CD14-positive monocyte (primary cell): ENCODE measurements around the gene QKI. TPM values are rescaled to one million over a fixed set of nuclear protein-coding genes. Genes with fewer than 3 reads are reported as not detected.

ENCODE experiments used
- DNase-seq, 3 donors: peaks; one replicate each; pipeline ENCODE4 v3.0.0-alpha.2; 2011 to 2022
- H2AFZ ChIP-seq: 2 replicates; pipeline ENCODE4 v1.6.0; 2012; ENCODE audit warnings: mild to moderate bottlenecking, low read depth, low read length, inconsistent platforms; ENCODE audit not compliant: insufficient read depth, poor library complexity, severe bottlenecking
- H3K27ac ChIP-seq, 2 donors: 1 replicate in 1 of 2; 2 replicates in 1 of 2; pipeline ENCODE4 v1.5.1; 2012 to 2013; ENCODE audit warnings: low read length in 2 of 2, control low read depth in 1 of 2, inconsistent platforms in 1 of 2, low read depth in 1 of 2, mild to moderate bottlenecking in 1 of 2
- H3K27me3 ChIP-seq, 2 donors: one replicate each; pipeline versions ENCODE4 v1.6.0 to v1.6.1; 2011 to 2013; ENCODE audit warnings: low read length in 2 of 2; ENCODE audit not compliant: control insufficient read depth in 2 of 2, insufficient read depth in 2 of 2
- H3K36me3 ChIP-seq, 2 donors: replicated peaks in 1 of 2; 1 replicate in 1 of 2; 2 replicates in 1 of 2; pipeline versions ENCODE4 v1.5.1 to v1.6.1; 2012 to 2013; ENCODE audit warnings: low read length in 2 of 2, control low read depth in 1 of 2, inconsistent platforms in 1 of 2, mild to moderate bottlenecking in 1 of 2; ENCODE audit not compliant: insufficient read depth in 2 of 2, control insufficient read depth in 1 of 2
- H3K4me1 ChIP-seq, 2 donors: 1 replicate in 1 of 2; 2 replicates in 1 of 2; pipeline versions ENCODE4 v1.5.1 to v1.6.1; 2012 to 2013; ENCODE audit warnings: low read length in 2 of 2, control low read depth in 1 of 2, inconsistent platforms in 1 of 2, mild to moderate bottlenecking in 1 of 2, moderate library complexity in 1 of 2; ENCODE audit not compliant: insufficient read depth in 2 of 2, control insufficient read depth in 1 of 2
- H3K4me2 ChIP-seq: replicated peaks from 2 replicates; pipeline ENCODE3; 2012; ENCODE audit warnings: low read length, moderate library complexity, mild to moderate bottlenecking; ENCODE audit not compliant: poor library complexity, severe bottlenecking; ENCODE audit errors: extremely low read depth
- H3K4me3 ChIP-seq, 3 experiments: fragments of 200-600 bp in 1 of 3; sonication (generic) in 1 of 3; replicated peaks in 1 of 3; 1 replicate in 2 of 3; 2 replicates in 1 of 3; pipeline ENCODE4 v1.5.1; 2011 to 2013; ENCODE audit warnings: low read length in 3 of 3, mild to moderate bottlenecking in 3 of 3, control low read depth in 2 of 3, low read depth in 2 of 3, inconsistent platforms in 1 of 3, moderate library complexity in 1 of 3
- H3K79me2 ChIP-seq: 2 replicates; pipeline ENCODE4 v1.6.0; 2012; ENCODE audit warnings: mild to moderate bottlenecking, control low read depth, inconsistent platforms, low read length, moderate library complexity; ENCODE audit not compliant: insufficient read depth
- H3K9ac ChIP-seq: 2 replicates; pipeline ENCODE4 v1.6.0; 2017; ENCODE audit warnings: low read length, mild to moderate bottlenecking; ENCODE audit not compliant: insufficient read depth, poor library complexity, severe bottlenecking
- H3K9me3 ChIP-seq, 2 donors: replicated peaks in 1 of 2; 1 replicate in 1 of 2; 2 replicates in 1 of 2; pipeline versions ENCODE4 v1.5.1 to v1.6.1; 2012 to 2013; ENCODE audit warnings: low read length in 2 of 2, control low read depth in 1 of 2; ENCODE audit not compliant: control insufficient read depth in 1 of 2, insufficient read depth in 1 of 2
- H4K20me1 ChIP-seq: 2 replicates; pipeline ENCODE4 v1.6.0; 2012; ENCODE audit warnings: mild to moderate bottlenecking, low read length, control low read depth, moderate library complexity; ENCODE audit not compliant: insufficient read depth
- H3K27ac Mint-ChIP-seq, 7 donors: one replicate each; pipeline ENCODE4 v1.8.0; 2020; ENCODE audit warnings: mild to moderate bottlenecking in 7 of 7, mixed read lengths in 7 of 7, moderate library complexity in 6 of 7, inconsistent platforms in 2 of 7
- H3K27me3 Mint-ChIP-seq, 3 donors: one replicate each; pipeline ENCODE4 v1.8.0; 2021 to 2022; ENCODE audit warnings: low read depth in 3 of 3, mild to moderate bottlenecking in 3 of 3, mixed read lengths in 3 of 3, moderate library complexity in 3 of 3, inconsistent platforms in 1 of 3
- H3K36me3 Mint-ChIP-seq, 2 donors: one replicate each; pipeline ENCODE4 v1.8.0; 2020; ENCODE audit warnings: mixed read lengths in 2 of 2, inconsistent platforms in 1 of 2, mild to moderate bottlenecking in 1 of 2
- H3K4me1 Mint-ChIP-seq: one replicate; pipeline ENCODE4 v1.8.0; 2020; ENCODE audit warnings: mild to moderate bottlenecking, mixed read lengths
- H3K4me3 Mint-ChIP-seq, 2 donors: one replicate each; pipeline ENCODE4 v1.8.0; 2020; ENCODE audit warnings: mild to moderate bottlenecking in 2 of 2, mixed read lengths in 2 of 2, moderate library complexity in 1 of 2
- H3K9me3 Mint-ChIP-seq, 7 donors: one replicate each; pipeline ENCODE4 v1.8.0; 2020 to 2022; ENCODE audit warnings: mixed read lengths in 7 of 7, mild to moderate bottlenecking in 6 of 7, moderate library complexity in 6 of 7, inconsistent platforms in 2 of 7
- CTCF ChIP-seq: fragments of 200-600 bp; IDR thresholded peaks from one replicate; pipeline ENCODE4 v1.8.0; 2022; ENCODE audit warnings: antibody characterized with exemption, mild to moderate bottlenecking
- WGBS: methylation state at CpG from one replicate; pipeline ENCODE4 v1.1.5; 2013; ENCODE audit warnings: missing lambda C conversion rate; ENCODE audit not compliant: insufficient coverage; 5-methylcytosine and 5-hydroxymethylcytosine counted together
- intact Hi-C, 2 donors: fragments of 100-400 bp; cut with micrococcal nuclease; formaldehyde crosslinking; loops; one replicate each; pipeline versions ENCODE4 v1.15.0 to v1.15.1; 2023
- polyA plus RNA-seq, 3 donors: library from polyadenylated mRNA; depleted of rRNA in 1 of 3; unstranded in 2 of 3; stranded (reverse) in 1 of 3; fragments of 300-500 nt in 2 of 3; fragments of >200 nt in 1 of 3; fragmentation: Illumina TruSeq in 2 of 3; gene quantifications; 1 replicate in 2 of 3; 2 replicates in 1 of 3; pipeline ENCODE4 v1.2.3, GENCODE V29; 2012 to 2021

The QKI gene
- polyA plus RNA-seq, 3 donors: 24.3 to 154 (median 71.8) TPM

DNA sequence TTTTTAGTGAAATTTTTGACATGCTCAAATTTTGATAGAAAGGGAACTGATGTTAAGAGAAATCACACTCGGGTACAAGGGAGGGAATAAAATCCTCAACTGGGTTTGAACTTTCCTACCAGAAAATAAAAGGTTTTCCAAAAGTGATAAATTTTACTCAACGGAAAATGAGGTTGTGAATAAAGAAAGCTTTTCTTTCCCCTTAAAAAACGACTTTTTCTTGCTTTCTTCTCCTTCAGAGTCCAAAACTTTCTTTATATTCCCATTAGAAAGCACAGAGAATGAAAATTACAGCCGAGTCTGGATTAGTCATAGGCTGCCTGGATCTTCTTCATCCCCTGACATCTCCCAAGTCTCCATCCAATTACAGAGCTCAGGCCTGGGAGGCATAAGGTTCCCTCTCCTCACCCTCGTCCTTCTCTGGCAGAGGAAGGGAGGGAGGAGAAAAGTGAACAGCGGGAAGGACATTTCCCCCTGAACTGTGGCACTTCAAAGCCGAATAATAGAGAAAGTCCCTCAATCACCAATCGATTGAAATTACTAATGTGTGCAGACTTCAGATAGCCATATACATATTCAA is 28.1 kb upstream of the QKI start:
- Histone ChIP-seq H3K27ac (no peak overlapping the region), H3K4me1 (peaks cover 17 to 32% of the 10 kb centered on the region in 2 donors), H3K36me3 (no peaks in the 10 kb centered on the region), H3K9me3 (peaks cover 6% of the 10 kb centered on the region in 2 donors), H4K20me1 (no peaks in the 10 kb centered on the region), H3K4me3 (no peak overlapping the region), H3K9ac (no peak overlapping the region), H3K79me2 (no peaks in the 10 kb centered on the region), H2AFZ (no peak overlapping the region), H3K27me3 (no peaks in the 10 kb centered on the region), H3K4me2 (no peak overlapping the region)
- Mint-ChIP-seq H3K4me1 (peaks cover 33% of the 10 kb centered on the region), H3K4me3 (no peak overlapping the region), H3K9me3 (peaks cover 4 to 21% (median 12%) of the 10 kb centered on the region in 7 donors), H3K36me3 (no peaks in the 10 kb centered on the region), H3K27me3 (peaks cover 0 to 4% (median 0%) of the 10 kb centered on the region in 3 donors), H3K27ac (no peak overlapping the region)
- TF ChIP-seq CTCF: no peak
- no peak for DNase-seq
- no CpG with 5 or more reads among the region's 8 CpGs for WGBS
- intact Hi-C loops: no loop called here

DNA sequence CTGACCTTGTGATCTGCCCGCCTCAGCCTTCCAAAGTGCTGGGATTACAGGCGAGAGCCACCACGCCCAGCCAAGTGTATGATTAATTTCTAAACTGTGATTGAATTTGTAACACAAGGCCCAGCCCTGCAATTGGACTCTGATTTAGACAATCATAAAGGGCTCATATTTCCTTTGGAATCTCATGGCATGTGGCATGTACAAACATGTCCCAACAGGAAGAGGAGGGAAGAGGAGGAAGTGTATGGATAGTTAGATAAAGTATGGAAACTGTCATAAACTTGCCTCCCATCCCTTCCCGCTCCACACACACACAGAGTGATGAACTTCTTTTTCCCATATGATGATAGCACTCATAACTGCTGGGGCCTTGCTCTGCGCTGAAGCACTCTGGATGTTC is 27.2 kb upstream of the QKI start:
- no peaks in the 10 kb centered on the region for H3K36me3 Mint-ChIP-seq
- peaks cover 4 to 21% (median 12%) of the 10 kb centered on the region in 7 donors for H3K9me3 Mint-ChIP-seq
- Histone ChIP-seq H3K4me2 (no peak overlapping the region), H4K20me1 (no peaks in the 10 kb centered on the region), H3K9ac (no peak overlapping the region), H3K27me3 (no peaks in the 10 kb centered on the region), H2AFZ (no peak overlapping the region), H3K27ac (no peak overlapping the region), H3K79me2 (no peaks in the 10 kb centered on the region), H3K4me3 (no peak overlapping the region), H3K36me3 (no peaks in the 10 kb centered on the region), H3K4me1 (peaks cover 17 to 32% of the 10 kb centered on the region in 2 donors), H3K9me3 (peaks cover 6% of the 10 kb centered on the region in 2 donors)
- no peak for DNase-seq
- peaks cover 33% of the 10 kb centered on the region for H3K4me1 Mint-ChIP-seq
- no peak overlapping the region for H3K4me3 Mint-ChIP-seq
- no peak for TF ChIP-seq CTCF
- intact Hi-C loops: no loop called here
- WGBS: 100% methylated on average over 2 of the region's 5 CpGs
- no peak overlapping the region for H3K27ac Mint-ChIP-seq
- H3K27me3 Mint-ChIP-seq: peaks cover 0 to 4% (median 0%) of the 10 kb centered on the region in 3 donors
